Measurements from ENCODE around the gene GUCY2F.

Gene GUCY2F

GRCh38 chrX:109393859-109394258, 88.0 kb downstream of the GUCY2F start:
- no peak for DNase-seq (ENCODE audit: low spot score)

- no peak for DNase-seq (ENCODE audit: low spot score)
These were observed 89.0 kb downstream of the GUCY2F start for GRCh38 chrX:109392895-109393294.

DNA sequence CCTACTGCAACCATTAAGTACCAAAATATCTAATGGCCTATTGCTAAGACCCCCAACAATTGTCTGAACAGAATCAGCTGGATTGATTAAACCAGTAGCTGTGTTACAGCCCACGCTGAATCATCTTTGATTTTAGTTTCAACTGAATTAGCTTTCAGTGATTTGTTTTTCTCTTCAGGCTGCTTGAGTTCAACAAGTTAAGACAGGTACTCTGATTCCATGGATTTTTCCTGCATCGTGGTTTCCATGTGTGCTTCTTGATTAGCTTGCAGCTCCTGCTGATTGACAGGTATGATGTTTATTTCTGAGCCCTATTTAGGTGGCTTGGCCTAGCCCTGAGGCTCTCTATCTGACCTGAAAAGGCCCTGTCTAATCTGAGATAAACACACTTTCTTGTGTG, 91.3 kb downstream of the GUCY2F start:
- no peak for DNase-seq (ENCODE audit: low spot score)

- no peak for DNase-seq (ENCODE audit: low spot score)
These were observed 92.0 kb downstream of the GUCY2F start for GRCh38 chrX:109389917-109390316.

GRCh38 chrX:109384699-109385098, 97.2 kb downstream of the GUCY2F start:
- DNase-seq (ENCODE audit: low spot score): peak; percentile 21

DNA sequence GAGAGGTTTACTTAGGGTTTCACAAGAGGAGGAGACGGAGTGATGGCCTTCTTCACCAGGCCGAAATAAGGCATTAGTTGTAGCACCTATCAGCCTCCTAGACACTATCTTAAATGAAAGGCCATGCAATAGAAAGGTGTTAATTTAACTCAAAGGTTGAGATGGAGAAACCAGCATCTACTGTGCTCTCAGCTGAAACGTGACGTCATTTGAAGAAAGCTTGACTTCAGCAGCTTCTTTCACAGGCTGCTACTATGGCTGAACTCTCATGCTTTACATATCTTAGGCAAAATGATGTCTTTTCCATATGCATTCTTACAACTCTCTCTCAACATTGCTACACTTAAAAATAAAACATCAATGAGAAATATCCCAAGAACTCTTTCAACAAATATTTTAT, 99.6 kb downstream of the GUCY2F start:
- DNase-seq (ENCODE audit: low spot score): no peak

GRCh38 chrX:109378281-109378680, 103.6 kb downstream of the GUCY2F start:
- DNase-seq (ENCODE audit: low spot score): no peak

DNA sequence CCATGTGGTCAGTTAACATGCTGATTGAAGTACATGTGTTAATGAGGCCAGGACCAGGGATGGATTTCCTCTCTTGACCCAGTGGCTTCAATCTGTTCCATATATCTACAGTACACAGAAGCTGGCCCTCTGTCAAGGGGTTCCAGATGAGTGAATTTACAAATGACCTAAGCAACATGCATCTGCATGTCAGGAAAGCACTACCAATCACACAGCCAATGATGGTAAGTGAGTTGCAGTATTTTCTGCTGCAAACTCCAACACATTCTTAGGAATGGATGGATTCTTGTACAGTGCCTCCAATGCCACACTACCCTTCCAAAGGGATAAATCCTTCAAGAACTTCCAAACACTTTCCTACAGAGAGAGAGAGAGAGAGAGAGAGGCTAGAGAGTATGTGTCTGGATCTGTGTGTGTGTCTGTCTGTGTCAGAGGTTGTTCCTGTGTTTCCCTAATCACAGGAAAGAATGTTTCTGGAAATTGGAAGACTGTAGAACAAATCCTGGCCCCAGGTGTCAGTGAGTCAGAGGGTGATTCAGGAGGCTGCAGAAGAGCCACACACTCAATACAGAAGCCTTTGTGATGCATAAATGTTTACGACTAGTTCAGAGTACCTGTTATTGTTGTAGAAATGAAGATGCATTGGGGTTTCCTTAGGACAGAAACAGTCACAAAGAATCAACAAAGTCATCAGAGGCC, 107.5 kb downstream of the GUCY2F start:
- peak; percentile 34 for DNase-seq (ENCODE audit: low spot score)

DNA sequence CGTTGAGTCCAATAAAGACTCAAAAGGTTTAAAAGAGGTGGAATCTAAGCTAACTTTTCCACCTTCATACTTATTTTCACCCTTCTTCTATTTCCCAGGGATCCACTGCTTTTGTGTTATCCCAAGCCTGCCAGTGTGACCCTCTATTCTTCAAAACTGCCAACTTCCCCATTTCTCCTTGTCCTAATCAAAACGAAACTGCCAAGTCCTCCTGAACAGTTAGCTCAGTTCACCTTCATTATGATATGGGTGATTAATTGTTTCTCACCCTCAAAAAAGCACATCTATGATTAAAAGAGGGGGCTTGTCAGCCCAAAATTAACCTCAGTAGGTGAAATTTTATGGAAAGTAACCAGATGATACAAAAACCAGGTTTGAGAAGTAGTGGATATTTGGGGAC, 108.4 kb downstream of the GUCY2F start:
- DNase-seq (ENCODE audit: low spot score): no peak

DNA sequence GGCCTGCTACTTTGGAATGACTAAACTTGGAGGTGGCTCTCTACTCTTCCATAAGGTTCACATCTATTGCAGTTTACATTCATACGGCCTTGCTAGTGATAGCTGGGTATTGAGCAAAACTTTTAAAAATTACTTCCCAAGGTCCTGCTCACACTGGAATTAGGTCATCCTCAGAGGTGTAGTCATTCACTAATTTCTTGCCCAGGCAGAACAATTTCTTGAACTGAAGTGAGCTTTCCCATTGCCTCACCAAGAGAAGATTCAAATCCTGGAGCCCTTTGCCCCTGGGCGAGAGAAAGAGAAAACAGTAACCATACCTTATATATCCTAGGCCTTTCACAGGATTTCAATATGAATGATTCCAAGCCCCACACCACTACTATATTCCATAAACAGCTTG, 109.2 kb downstream of the GUCY2F start:
- no peak for DNase-seq (ENCODE audit: low spot score)

DNA sequence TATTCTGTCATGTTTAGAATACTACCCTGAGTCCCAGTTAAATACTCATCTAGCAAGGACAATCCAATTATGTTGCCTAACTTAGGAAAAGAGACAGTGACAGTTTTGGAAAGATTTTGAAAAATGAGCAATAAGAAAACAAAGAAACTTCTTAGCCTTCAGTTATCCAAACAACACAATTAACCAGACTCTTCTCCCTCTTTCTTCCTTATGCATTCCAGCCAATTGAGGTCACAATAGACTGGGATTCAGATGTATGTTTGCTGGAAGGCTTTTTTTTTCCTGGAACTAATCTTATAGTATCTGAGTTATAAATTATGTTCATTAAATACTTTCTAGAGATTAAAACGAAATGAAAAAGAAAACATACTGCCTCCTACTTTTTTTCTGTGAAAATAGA, 109.6 kb downstream of the GUCY2F start:
- no peak for DNase-seq (ENCODE audit: low spot score)

GRCh38 chrX:109362101-109362500, 119.8 kb downstream of the GUCY2F start:
- DNase-seq (ENCODE audit: low spot score): no peak

DNA sequence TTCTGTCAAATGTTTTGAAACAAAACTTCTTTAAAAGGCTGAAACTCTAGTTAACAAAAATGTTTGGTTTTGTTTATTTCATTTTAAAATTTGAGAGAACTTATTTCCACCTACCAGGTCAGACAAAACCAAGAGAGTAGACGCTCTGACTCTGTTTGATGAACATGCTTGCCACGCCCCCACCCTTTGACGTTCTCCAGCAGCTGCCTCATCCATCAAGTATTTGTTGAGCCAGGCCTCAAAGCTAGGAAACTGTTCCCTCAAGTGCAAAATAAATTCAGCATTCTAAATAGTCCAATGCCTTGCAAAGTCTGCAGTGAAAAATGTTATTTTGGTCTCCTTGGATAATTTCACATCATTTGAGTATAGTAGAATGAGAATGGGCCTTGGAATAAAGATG, 121.6 kb downstream of the GUCY2F start:
- no peak for DNase-seq (ENCODE audit: low spot score)

GRCh38 chrX:109357706-109358105, 124.2 kb downstream of the GUCY2F start:
- DNase-seq (ENCODE audit: low spot score): no peak

DNA sequence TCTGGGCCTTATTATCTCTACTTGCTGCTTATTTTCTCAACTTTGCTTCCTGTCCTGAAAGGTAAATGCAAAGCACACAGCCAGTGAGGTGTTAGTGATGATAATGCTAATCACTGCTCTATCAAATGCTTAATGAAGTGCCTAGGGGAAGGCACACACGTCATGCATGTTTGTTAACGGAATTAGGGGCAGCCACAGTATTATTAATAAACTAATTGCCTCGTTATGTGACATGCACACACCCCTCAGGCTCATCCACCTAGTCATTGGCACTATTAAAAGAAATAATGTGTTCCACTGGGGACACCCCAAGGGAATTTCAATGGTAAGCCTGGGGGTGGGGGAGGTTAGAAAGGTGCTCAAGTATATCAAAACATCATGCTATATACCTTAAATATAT, 125.2 kb downstream of the GUCY2F start:
- DNase-seq (ENCODE audit: low spot score): no peak

- DNase-seq (ENCODE audit: low spot score): no peak
These were observed 129.8 kb downstream of the GUCY2F start for GRCh38 chrX:109352066-109352588.

DNA sequence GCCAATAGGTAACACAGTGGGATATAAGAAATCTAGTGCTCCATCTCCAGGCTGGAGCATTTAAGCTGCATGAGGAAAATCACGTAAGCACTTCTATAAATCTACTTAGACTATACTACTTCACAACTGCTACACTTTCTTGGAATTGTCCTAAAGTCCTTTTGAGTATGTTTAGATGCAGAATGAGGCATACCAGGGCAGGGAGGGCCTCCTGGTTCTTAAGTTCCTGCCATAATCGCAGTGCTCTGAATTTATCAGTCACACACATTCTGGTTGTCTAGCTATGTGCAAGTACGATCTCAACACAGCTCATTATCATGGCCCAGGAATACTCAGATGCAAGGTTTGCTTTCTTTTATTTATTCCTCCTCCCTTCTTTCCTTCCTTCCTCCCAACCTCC, 130.3 kb downstream of the GUCY2F start:
- no peak for DNase-seq (ENCODE audit: low spot score)

- DNase-seq (ENCODE audit: low spot score): no peak
These were observed 131.3 kb downstream of the GUCY2F start for GRCh38 chrX:109350551-109350950.

DNA sequence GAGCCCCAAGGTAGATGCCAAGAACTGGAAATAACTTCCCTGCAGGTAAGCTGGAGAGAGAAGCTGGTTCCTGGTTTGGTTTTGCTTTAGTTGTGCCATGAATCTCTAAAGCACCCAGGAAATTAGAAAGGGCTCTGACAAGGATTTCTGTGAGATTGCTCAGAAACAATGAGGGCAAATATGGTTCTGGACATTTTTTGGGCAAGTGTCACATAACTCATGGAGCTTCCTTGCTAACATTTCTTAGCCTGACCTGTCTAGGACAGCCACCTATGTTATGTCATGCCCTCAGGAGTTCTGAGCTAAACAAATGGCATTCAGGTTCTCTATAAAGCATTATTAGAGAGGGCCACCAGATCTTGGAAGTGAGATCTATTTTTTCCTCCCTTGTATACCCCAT, 131.8 kb downstream of the GUCY2F start:
- no peak for DNase-seq (ENCODE audit: low spot score)

- DNase-seq (ENCODE audit: low spot score): peak; percentile 45
These were observed 134.3 kb downstream of the GUCY2F start for GRCh38 chrX:109347632-109348031.

DNA sequence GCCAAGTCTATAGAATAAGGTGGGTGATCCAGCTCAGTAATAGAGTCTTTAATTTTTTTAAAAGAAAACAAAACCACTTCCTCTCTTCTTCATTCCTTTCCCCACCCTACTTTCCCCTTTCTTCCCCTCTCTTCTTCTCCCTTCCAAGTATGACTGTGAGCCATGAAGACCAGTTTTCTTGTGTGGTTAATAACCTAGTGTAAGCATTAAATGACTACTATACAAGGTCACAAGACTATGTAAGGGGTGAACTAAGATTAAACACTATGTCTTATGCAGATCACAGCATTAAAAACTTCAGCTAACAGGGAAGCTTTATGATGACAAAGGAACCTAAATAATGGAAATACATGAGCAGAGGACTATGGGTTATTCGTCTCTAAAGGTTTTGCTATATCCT, 135.4 kb downstream of the GUCY2F start:
- no peak for DNase-seq (ENCODE audit: low spot score)

GRCh38 chrX:109345856-109346255, 136.0 kb downstream of the GUCY2F start:
- DNase-seq (ENCODE audit: low spot score): no peak

DNA sequence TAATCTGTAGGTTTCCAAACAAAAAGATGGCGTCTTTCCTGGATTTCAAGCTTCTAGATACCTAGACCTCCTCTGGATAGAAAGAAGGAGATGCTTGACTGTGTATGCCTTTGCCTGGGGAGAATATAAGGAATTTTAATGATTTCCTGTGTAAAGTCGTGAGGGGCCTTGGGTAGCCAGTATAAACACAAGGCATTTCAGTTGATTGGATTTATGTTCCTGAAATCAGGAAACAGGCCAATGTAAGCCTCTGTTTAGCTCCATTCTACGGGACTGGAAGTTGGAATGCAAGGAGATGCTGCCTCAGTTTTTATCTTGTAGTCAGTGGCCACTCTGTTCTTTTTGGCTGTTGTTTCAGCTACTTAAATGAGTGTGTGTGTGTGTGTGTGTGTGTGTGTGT, 137.2 kb downstream of the GUCY2F start:
- DNase-seq (ENCODE audit: low spot score): no peak

DNA sequence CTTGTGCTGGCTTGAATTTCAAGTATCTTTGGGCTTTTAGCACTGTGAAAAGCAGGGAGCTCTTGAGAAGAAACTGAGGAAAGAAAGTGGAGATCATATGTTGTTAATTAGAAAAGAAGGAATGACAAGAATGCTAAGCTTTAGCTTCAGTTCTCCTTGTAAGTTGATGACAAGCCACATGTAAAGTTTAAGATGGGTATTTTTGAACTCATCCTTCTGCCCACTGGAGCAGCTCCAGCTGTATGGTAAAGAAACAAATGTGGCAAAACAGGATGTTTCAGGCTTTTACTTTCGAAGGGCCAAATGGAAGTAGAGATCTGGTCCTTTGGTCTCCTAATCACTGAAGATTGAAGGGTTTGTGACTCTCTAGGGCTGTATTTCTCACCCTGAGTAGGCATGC, 137.8 kb downstream of the GUCY2F start:
- no peak for DNase-seq (ENCODE audit: low spot score)

Data from kidney capillary endothelial cell (primary cell).